SK-N-MC (cell line): ENCODE results near the gene KCNAB2.

Source experiments
- EZH2 ChIP-seq: fragments of 200-600 bp; sonication (generic); IDR thresholded peaks from one replicate; pipeline ENCODE4 v1.6.1; 2017; ENCODE audit warnings: antibody characterized with exemption
- FOXP2 ChIP-seq: optimal IDR thresholded peaks from 2 replicates; pipeline ENCODE3; 2011; ENCODE audit warnings: mild to moderate bottlenecking, moderate library complexity; ENCODE audit not compliant: insufficient read depth; ENCODE audit errors: extremely low read length, control extremely low read depth
- POLR2AphosphoS5 ChIP-seq: IDR thresholded peaks from 2 replicates; pipeline ENCODE4 v1.6.1; 2012; ENCODE audit warnings: mild to moderate bottlenecking, low read depth, low read length, borderline replicate concordance

GRCh38 chr1:6103854-6104530 is 58.3 kb downstream of the KCNAB2 start:
- TF ChIP-seq POLR2AphosphoS5 (no peak), EZH2 (no peak), FOXP2 (no peak)
